ENCODE measurements around the gene CCDC141.

CCDC141 gene

DNA sequence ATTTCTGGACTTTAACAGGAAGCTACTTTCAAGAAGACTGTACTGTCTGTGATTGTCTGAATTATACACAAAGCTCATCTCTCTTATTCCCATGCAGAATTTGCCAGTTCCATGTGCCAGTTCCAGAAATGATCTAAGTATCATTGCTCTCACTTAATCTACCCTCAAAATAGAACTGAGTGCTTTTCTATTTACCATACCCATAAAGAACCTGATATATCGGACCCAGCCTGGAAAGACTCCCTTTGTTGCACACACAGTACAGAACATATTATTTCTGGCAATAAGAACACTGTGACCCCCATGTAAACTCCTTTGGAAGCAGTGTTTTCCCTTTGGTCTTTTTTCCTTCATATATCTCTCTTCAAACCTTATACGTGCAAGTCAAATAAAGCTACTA is 140.4 kb downstream of the CCDC141 start:
- no peak for DNase-seq

DNA sequence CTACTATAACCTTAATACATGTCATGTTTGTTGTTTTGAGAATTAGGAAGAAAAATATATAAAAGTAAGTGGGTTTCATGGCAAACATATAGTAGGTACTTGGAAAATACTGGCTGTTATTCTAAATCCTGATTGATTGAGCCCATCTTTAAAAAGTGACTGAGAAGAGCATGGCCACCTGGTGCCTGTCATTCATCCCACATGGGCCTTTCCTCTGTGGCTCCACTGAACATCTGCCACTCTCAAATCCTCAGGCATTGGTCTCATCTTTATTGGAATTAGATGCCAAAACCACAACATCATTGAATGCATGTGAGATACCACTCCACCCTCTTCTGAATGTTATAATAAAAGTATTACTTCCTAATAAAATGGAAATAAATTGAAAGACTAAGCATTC is 141.1 kb downstream of the CCDC141 start:
- DNase-seq, result no peak

- DNase-seq, result no peak
Measured at GRCh38 chr2:178905261-178905660, 144.7 kb downstream of the CCDC141 start.

DNA sequence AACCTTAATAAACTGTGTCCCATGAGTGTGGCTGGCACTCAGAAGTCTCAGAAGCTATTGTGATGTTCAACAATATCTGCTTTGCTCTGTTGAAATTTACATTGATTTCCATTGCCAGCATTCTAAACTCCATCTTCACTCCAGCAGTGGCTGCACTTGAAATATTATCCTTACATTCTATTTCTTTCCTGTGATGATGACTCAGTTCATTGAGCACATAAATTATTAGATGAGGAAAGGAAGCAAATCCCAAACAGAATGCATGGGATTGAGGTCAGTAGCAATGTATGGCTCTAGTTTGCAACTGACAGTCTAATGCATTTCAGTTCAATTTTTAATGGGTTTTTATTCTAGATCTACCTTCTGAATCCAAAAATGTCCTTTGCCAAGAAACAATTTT is 150.3 kb downstream of the CCDC141 start:
- no peak for DNase-seq

DNA sequence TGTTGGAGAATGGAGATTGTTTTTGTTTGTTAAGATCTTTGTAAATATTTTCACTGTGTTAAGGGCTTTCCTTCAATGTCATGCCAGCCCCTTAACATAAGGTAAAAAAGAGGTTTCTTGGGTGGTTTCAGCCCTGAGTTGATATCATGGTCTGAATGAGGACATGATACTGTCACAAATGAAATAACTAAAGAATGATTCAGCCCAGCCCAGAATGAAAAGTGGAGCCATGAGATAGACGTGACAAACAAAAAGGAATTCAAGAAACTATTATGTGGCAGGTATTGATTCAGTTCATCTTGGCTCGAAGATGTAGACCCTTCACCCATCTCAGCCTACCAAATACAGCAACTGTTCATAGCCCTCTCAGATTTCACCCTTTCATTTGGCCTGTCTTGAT is 154.1 kb downstream of the CCDC141 start:
- DNase-seq, result no peak

DNA sequence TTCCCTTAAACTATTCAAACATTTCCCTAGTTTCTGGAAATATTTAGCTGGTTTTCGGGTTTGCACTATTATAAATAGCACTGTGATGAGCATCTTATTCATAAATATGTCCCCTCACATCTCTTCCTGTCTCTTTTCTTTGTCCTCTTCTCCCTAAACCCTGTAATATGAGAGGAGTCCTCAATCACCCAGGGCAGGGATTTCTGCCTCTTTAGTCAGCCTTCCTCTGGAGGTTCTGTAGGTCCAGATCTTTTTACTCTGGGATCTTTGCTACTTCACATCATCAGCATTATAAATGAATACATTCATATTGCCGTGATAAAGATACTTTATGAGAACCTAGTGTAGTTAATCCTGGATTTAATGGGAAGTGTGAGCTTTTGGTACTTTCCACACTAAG is 154.8 kb downstream of the CCDC141 start:
- no peak for DNase-seq

DNA sequence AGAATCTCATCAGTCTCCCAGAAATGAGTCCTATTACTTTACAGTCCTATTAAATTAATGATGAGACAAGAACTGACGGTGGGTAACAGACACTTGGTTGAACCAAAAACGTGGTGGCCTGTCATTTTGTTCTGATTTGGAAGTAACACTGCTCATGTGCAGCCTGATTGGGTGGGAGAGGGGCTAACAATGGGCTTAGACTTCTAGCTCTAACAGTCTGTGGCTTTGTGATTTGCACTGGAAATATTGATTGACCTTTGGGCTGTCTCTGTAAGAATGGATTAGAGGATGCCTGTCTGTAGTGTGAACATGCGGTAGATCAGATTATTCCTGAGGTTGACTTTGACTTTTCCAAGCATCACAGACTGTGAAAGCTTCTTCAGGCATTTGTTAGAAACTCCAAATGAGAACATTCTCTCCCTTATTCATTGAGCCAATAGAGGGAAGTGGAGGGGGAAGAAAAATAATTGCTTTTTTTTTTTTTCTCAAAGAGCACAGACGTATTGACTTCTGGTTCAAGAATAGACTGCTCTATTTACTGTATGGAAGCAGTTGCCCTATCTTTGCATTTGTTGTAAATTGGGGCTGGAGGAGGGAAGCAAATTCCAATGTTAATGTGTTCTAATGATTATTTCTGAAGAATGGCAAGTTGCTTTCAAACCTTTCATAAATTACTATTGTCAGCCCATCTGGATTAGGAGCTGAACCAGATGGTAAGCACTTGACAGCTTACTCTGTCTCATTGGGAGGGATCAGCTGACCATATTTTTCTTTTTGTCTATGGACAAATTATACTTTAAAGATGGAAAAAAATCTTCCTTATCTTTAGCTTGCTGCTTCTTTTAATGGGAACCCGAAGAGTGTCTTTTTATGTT is 156.9 kb downstream of the CCDC141 start:
- no peak for DNase-seq

- DNase-seq, result no peak
Measured at GRCh38 chr2:178891959-178892485, 157.9 kb downstream of the CCDC141 start.

DNA sequence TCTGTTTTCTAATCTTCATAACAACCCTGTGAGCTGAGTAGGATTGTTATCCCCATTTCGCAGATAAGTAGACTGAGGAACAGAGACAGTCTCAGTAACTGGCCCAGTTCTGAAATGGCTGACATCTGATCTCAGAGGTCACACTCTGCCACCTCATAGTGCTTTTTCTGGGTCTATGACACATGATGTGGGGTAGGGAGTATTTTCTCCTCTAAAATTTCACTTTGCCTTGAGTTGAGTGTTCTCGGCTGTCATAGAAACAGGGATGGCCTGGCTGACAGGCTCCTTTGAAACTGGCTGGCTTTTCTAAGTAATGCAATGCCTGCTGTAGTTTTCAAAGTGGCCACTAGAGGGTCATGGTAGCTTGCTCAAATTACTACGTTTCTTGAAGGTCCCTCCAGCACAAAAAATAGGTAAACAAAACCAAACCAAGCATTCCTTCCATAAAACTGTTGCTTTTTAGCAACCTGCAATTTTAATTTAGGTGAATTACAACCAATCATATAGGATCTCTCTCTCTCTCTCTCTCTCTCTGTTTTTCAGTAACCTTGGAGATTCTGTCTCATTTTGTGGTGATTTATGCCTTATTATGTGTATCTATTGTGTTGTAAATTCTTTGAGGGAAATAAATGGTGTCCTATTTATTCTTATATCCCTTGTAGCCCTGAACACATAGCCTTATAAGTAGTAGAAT is 158.5 kb downstream of the CCDC141 start:
- DNase-seq, result no peak

GRCh38 chr2:178886006-178886405 is 163.9 kb downstream of the CCDC141 start:
- DNase-seq, result no peak

DNA sequence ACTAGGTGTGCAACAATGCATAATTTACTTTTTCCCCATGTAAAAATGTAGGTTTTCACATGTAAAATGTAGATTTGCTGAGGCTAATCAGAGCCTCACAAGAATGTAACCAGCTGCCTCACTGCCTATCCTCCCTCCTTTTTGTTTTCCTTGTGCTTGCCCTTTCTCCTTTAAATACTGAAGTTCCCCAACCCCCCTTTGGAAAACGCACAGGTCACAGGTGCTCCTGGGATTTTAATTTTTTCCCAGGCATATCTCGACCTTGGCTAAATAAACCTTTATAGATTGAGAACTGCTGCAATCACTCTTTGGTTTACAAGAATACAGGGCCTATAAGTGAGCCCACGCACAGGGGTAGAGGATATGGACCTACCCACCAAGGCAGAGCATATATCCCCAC is 165.5 kb downstream of the CCDC141 start:
- no peak for DNase-seq

DNA sequence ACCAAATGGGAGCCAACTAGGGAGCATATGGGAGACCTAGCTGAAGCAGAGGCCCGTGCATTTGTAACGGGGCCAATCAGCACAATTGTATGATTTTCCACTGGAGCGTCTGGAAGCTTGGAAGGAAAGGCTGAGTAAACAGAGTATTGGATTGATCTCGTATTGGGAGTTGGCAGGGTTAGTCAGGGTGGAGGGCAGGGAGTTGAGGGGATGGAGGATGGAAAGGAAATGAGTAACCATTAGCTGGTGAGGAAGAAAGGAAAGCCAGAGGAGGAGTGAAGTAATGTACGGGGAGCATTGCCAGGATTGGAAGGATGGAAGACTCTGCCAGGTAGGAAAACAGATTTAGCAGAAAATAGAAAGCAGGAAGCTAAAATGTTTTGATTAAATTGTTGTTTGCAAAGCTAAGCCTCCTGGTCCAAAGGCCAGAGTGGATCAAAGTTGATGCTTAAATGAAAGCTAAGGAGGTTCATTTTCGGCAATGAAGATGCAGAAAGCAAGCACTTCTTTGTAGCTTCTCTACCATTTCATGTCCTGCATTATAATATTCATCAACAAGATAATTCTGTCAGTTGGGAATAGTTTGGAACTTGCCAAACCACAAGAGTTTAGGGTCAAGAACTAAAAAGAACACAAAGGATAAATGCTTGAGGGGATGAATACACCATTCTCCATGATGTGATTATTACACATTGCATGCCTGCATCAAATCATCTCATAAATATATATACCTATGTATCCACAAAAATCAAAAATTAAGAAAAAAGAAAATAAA is 167.1 kb downstream of the CCDC141 start:
- DNase-seq, result no peak

DNA sequence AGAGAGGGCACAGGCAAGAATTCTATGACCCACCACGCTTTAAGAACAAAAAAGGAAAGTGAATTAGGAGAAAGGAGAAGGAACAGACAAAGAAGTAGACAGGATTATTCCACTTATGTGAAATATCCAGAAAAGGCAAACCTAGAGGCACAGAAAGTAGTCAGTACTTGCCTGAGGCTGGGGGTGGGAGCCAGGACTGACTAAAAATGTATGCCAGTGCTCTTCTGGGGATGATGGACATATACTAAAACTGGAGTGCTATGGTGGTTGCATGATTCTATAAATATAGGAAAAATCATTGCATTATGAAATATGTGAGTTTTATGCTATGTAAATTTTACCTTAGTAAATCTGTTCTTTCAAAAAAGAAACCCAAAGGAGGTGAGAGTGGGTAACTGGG is 168.9 kb downstream of the CCDC141 start:
- DNase-seq, result no peak

GRCh38 chr2:178880257-178880656 is 169.7 kb downstream of the CCDC141 start:
- DNase-seq, result no peak

DNA sequence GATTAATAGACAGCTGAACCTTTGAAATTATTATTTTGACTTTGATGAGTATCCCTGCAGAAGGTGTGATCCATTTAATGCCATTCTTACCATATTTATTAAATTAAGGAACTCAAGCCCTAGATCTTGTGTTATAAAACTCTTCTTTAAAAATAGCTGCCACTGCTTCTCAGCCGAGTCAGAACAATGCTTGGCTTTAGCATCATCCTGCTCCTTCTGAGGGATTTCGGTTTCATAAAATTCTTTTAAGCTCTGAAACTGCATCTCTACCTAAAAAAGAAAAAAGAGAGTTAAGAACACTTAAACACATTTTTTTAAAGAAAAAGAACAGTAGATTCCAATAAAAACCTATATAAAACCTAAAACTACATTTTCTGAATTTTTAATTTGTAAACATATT is 172.1 kb downstream of the CCDC141 start:
- DNase-seq, result no peak

- DNase-seq, result no peak
Measured at GRCh38 chr2:178874529-178875240, 175.3 kb downstream of the CCDC141 start.

- DNase-seq, result no peak
Measured at GRCh38 chr2:178873912-178874311, 176.0 kb downstream of the CCDC141 start.

DNA sequence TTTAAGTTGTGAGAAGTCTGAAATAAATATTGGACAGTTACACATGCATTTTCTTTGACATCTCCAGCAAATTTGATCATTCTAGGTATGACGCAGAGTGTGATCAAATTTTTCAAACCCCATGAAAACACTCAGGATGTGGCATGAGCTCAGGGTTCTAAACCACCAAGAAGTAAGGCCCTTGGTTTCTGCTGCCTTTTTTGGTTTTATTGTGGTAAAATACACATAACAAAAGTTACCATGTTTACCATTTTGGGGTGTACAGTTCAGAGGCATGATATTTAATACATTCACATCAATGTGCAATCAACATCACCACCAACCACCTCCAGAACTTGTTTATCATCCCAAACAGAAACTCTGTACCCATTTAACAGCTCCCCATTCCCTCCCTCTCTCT is 178.4 kb downstream of the CCDC141 start:
- no peak for DNase-seq

DNA sequence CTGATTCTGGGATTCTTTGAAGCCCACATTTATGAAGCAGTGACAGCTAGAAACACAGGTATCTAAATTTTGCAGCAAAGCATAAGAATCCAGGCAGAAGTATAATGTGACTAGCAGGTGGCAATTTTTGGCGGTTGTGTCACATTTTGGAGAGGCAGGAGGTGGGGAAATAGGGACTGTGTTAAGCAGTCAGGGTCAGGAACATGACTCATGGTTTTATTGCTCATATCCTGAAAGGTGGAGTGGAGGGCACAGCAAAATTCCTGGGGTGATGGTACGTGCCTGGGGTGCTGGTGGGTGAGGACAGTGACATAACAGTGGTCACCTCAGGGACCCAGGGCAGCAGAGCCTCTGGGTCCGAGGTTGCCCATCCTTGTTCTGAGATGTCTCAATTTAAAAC is 179.2 kb downstream of the CCDC141 start:
- no peak for DNase-seq

DNA sequence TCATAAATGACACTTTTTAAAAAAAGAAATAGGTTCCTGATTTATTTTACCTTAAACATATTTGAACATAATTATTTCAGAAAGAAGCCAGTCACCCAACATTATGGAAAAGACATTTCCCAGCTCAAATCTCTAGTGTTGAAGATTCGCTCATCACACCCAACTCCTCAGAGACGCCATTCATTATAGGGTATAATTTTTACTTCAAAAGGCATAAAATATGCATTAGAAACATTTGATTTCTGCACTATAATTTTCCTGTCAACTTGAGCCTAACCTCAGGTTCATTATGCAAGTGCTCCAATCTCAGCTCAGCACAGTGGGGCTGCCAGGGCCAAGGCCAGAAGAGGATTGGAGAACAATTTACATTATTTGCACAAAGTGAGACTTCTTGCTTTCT is 183.9 kb downstream of the CCDC141 start:
- no peak for DNase-seq

GRCh38 chr2:178865146-178865936 is 184.6 kb downstream of the CCDC141 start:
- no peak for DNase-seq
